Body of pancreas (tissue), 4 donors: ENCODE results near the gene SRPK2.

Source experiments
- CTCF ChIP-seq, 7 experiments: fragments of 450-650 bp in 4 of 7; fragments of 200-600 bp in 3 of 7; sonication (generic) in 3 of 7; IDR thresholded peaks; one replicate each; pipeline ENCODE4 v1.5.1; 2016 to 2019; ENCODE audit warnings: antibody characterized with exemption in 7 of 7
- POLR2A ChIP-seq, 3 donors: fragments of 450-650 bp; IDR thresholded peaks; one replicate each; pipeline ENCODE4 v1.6.1; 2016; ENCODE audit warnings: antibody characterized with exemption in 3 of 3, mild to moderate bottlenecking in 2 of 3

GRCh38 chr7:105161366-105161765 lies 227.4 kb downstream of the SRPK2 start:
- TF ChIP-seq CTCF (IDR thresholded peaks at IDR 0.05) (no peak), POLR2A (IDR thresholded peaks at IDR 0.05) (no peak)
